NOMO-1 treated with dmso at 0.1 percent for 144 hours (cell line): Measurements from ENCODE around the gene ZNF407.

ENCODE experiments used
- DNase-seq: peaks from one replicate; lab custom pipeline; 2025; ENCODE audit not compliant: unreplicated experiment; lab: John Stamatoyannopoulos, UW

Gene ZNF407

GRCh38 chr18:74784752-74785151, 187.1 kb downstream of the ZNF407 start:
- DNase-seq: no peak

GRCh38 chr18:74785632-74786031, 188.0 kb downstream of the ZNF407 start:
- no peak for DNase-seq

GRCh38 chr18:74788657-74789056, 191.0 kb downstream of the ZNF407 start:
- DNase-seq: no peak

DNA sequence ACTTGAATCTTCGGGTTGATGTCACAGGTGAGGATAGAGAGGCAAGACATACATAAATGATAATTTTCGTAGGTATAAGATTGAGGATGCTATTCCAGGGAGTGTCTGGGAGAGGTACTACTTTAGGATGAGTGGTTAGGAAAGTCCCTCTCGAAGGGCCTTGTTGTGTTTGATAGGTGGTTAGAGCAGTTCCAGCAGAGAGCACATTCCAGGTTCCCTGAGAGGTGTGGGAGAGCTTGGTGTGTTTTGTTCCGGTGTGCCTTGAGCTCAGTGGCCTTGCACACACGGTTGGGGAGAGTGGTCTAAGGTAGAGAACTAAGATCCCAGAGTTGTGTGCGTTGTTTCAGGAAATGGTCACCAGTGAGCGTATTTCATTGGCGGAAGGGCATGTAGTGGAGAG, 191.4 kb downstream of the ZNF407 start:
- DNase-seq: no peak

DNA sequence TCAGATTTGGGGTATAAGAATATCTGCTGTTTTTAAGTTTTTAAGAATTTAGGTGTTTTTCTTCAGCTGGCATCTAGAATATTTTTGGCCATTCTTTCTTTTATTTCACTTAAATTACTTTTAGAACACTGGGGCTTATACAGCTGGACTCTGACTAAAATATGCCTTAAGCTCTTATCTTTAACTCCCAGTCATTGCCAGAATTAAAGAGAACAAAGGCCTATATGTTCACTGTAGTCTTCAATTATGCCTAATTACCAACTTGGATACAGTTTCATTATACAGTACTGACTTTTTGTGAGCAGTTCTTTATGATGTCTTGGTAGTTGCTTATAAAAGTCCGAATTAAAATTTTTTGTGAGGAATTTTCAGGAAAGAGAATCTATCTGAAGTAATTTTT, 192.8 kb downstream of the ZNF407 start:
- no peak for DNase-seq

DNA sequence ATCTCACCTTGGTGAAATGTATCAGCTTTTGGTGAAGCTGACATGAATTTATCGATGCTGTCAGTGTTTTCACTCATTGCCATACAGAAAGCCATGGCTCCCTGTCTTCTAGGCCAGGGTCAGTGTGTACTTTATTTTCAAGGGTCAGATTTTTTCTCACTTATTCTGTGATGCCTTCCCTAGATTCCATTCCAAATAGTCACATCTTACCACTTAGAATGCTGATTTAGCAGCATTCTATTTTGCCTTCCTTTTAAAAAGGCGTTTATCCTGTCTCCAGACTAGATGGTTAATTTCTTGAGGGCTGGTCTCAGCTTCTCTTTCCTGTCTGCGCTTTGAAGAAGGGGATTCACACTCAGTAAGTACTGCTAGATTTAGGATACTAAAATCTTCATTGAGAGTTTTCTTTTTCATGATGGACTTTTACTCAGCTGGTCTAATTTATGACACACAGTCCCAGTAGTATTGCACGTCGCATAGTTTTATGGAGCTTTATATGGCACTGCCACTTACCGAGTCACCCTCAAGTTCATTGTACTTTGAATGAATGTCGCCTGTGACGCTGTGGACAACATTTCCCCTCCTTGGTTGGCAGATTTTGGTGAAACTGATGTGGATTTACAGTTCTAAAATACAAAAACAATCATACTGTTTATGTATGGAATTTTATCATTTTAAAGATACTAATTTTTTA, 194.0 kb downstream of the ZNF407 start:
- DNase-seq: no peak

GRCh38 chr18:74793746-74794145, 196.1 kb downstream of the ZNF407 start:
- no peak for DNase-seq

DNA sequence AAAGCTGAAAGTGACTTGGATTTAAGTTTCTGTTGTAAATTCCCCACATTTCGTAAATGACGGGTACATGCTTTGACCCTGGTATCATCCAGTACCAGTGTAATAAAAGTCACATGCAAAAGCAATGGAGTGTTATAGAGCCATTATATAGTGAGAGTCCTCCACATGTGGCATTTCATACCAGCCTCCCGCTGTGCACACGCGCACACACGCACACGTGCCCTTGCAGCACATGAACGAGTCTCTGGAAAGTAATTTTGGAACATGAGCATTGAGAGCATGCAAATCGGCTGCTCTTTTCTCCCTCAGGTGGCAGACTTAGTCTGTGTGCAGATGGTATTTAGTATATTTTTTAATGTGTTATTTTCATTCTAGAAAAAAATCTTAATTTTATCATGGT, 198.1 kb downstream of the ZNF407 start:
- DNase-seq: no peak

DNA sequence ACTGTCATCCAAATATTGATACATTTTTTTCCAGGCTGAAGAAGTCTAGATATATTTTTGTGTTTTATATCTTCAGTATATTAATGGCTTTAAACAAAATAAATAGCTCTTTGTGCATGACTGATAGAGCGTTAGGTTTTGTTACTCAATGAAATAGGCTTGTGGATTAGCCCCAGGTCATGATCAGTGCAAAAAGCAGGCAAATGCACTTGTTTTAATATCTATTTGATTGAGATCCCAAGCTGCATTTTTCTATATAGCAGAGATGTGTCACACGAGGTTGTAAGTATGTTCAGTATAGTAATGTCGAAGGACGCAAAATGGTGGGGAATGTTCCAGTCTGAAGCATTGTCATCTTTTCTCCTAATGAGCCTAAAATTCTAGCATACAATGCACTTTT, 198.5 kb downstream of the ZNF407 start:
- DNase-seq: no peak

DNA sequence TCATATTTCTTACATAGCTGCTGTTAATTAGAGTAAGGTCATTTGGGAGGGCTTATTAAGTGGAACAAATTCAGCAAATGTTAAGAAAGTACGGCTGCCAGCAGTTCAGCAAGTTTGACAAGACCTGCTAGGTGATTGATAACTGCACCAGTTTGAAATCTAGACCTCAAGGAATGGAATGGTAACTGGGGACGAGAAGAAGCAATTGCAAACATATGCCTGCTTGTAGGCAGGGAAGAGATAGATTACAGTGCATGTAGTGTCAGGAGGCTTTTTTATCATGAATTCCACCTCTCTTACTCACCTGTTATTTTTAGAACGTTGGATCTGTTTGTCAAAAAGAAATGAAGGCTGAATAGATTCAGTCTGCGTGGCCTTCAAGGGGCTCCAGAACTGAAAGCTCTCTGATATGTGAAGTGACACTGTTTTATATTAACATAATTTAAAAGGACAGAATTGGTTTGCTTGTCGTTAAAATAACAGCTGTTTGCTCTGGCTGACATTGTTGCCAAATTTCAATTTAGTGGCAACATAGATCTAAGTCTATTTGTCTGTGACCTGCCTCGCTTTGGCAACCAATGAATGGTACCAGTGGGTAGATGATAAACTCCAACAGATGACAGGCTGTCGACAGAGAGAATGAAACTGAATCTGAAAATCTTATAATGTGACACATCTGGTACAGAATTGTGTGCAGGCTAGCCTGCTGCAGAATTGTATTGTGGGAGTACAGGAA, 199.3 kb downstream of the ZNF407 start:
- no peak for DNase-seq

- DNase-seq: no peak
These were observed 200.0 kb downstream of the ZNF407 start for GRCh38 chr18:74797577-74798151.

DNA sequence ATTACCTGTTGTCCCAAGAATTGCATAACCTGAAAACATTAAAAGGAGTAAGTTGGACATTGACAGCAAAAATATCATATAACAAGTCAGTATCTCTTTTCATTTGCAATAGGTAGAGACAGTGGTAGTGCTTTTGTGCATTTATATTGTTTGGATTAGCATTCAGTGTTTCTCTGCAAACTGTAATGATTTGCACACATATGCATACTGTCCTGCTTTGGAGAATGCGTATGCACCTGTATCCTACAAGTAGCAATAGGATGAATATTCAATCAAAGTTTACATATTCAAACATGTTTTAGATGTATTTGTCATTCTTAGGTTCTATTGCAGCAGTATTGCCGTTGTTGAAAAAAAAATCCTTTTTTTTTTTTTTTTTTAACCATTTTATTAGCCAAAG, 201.9 kb downstream of the ZNF407 start:
- DNase-seq: no peak

DNA sequence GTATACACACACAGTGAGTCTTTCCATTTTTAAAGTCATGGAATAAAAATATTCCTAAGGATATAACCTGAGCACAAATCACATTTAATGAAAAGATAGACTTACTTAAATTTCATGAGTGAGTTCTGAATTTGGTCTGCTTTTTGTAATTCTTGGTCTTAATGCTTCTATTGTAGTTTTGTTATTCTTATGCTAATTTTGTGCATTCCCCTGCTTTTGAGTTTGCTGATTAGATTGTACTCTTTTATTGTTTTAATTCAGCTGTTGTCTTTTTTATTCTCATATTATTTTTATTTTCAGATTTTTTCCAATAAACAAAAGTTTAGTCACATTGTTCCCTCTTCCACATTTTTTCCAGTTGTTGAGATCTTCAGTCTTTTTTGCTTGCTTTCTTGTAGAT, 202.4 kb downstream of the ZNF407 start:
- no peak for DNase-seq

GRCh38 chr18:74803117-74803516, 205.4 kb downstream of the ZNF407 start:
- DNase-seq: no peak

GRCh38 chr18:74803769-74804168, 206.1 kb downstream of the ZNF407 start:
- DNase-seq: no peak

GRCh38 chr18:74804677-74805076, 207.0 kb downstream of the ZNF407 start:
- DNase-seq: no peak

DNA sequence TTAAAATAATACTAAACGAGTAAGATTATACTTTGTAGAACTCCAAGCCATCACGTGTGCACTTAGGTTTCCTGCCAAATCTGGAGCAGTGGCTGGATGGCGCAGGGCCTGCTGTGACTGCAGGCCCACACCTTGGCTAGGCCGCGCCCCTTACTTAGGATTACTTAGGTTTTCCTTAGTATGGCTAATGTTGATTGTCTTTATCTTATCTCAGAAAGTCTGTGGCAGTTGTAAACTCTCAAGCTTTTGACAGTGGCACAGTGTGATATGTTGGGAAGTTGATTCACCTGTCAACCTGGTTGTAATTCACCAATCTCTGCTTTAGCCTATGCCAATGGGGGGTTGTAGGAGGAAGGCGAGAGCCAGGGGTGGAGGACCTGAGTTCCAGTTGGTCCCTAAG, 208.4 kb downstream of the ZNF407 start:
- DNase-seq: no peak

- peak; percentile 38 for DNase-seq
These were observed 209.2 kb downstream of the ZNF407 start for GRCh38 chr18:74806700-74807416.

DNA sequence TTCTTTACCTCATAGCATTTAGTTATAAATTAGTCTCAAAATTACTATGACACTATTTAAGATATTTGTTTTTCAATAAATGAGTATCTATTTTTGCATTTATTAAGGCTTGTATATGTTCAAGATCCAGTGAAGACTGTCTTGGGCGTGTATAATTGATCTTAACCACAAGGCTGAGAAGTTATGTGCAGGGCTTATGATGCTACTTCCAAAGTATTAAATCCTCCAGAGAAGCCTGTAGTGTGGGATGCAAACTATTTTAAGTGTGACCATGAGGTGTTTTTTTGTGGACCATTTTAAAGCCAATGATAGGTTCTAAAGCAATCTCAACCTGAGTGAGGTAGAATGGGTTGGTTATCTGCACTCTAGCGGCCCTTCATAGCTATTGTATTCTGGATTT, 219.9 kb downstream of the ZNF407 start:
- DNase-seq: no peak

DNA sequence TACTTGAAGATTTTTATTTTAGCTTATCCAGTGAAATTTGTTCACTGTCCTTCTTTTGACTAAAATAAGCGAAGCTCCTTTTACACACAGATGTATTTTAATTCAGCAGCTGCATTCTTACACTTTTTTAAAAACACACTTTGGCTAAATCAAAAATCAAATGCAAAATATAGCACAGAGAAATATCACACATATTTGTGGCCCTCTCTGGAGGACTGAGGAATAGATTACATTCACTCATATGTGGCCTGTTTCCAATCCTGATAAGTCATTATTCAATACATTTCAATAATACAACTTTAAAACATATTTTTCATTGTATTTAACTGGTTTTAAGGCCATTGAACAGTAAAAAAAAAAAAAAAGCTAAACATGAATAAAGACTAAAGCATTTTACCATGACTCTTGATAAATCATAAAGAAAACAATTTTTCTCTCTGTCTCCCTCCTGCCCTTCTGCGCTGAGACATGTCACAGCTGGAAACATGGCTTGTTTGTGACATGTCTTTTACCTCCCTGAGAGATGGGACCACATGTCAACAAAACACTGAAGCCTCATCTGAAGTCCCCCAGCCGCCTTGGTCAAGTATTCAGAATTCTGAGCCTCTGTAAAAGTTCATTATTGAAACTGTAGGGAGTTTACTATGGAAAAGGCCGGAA, 221.0 kb downstream of the ZNF407 start:
- no peak for DNase-seq

- no peak for DNase-seq
These were observed 221.9 kb downstream of the ZNF407 start for GRCh38 chr18:74819433-74820059.
